HG02870 (cell line): ENCODE data around the gene FGGY.
"Not testable (repeated sequence)": the region's sequence is repeated elsewhere in the genome, so short reads cannot be mapped to it uniquely, and the experiment has no call there.

ENCODE experiments used
- ATAC-seq: cut with Tn5 transposase; IDR thresholded peaks from one replicate; pipeline ENCODE4 v1.9.1; 2021; ENCODE audit warnings: mild to moderate bottlenecking, moderate library complexity; ENCODE audit not compliant: unreplicated experiment

The FGGY gene

GRCh38 chr1:59605184-59605583 lies 308.3 kb downstream of the FGGY start:
- ATAC-seq: no peak

GRCh38 chr1:59605761-59606160 lies 308.9 kb downstream of the FGGY start:
- no peak for ATAC-seq

GRCh38 chr1:59609245-59609644 lies 312.4 kb downstream of the FGGY start:
- ATAC-seq: no peak

- not testable (repeated sequence) for ATAC-seq
Measured at GRCh38 chr1:59610499-59610898, 313.6 kb downstream of the FGGY start.

- no peak for ATAC-seq
Measured at GRCh38 chr1:59617434-59617833, 320.5 kb downstream of the FGGY start.

- ATAC-seq: no peak
Measured at GRCh38 chr1:59619557-59619956, 322.7 kb downstream of the FGGY start.

- ATAC-seq: no peak
Measured at GRCh38 chr1:59625384-59625783, 328.5 kb downstream of the FGGY start.

GRCh38 chr1:59631561-59632255 lies 334.8 kb downstream of the FGGY start:
- ATAC-seq: no peak

GRCh38 chr1:59635097-59635496 lies 338.2 kb downstream of the FGGY start:
- no peak for ATAC-seq

GRCh38 chr1:59638231-59638711 lies 341.4 kb downstream of the FGGY start:
- ATAC-seq: no peak

- no peak for ATAC-seq
Measured at GRCh38 chr1:59639266-59639665, 342.4 kb downstream of the FGGY start.

GRCh38 chr1:59640851-59641250 lies 344.0 kb downstream of the FGGY start:
- no peak for ATAC-seq

GRCh38 chr1:59641836-59642235 lies 344.9 kb downstream of the FGGY start:
- no peak for ATAC-seq

GRCh38 chr1:59643526-59643925 lies 346.6 kb downstream of the FGGY start:
- no peak for ATAC-seq

- ATAC-seq: no peak
Measured at GRCh38 chr1:59645893-59646292, 349.0 kb downstream of the FGGY start.

GRCh38 chr1:59653142-59653958 lies 356.5 kb downstream of the FGGY start:
- not testable (repeated sequence) for ATAC-seq

GRCh38 chr1:59653968-59654367 lies 357.1 kb downstream of the FGGY start:
- ATAC-seq: no peak

- no peak for ATAC-seq
Measured at GRCh38 chr1:59657873-59658465, 361.1 kb downstream of the FGGY start.

- ATAC-seq: no peak
Measured at GRCh38 chr1:59664166-59664565, 367.3 kb downstream of the FGGY start.

- ATAC-seq: no peak
Measured at GRCh38 chr1:59666106-59666505, 369.2 kb downstream of the FGGY start.

- ATAC-seq: no peak
Measured at GRCh38 chr1:59667020-59667419, 370.1 kb downstream of the FGGY start.
